Lower lobe of right lung (tissue), 2 donors: ENCODE data around the gene TNNI2. TPM values are rescaled to one million over a fixed set of nuclear protein-coding genes. Genes with fewer than 3 reads are reported as not detected.

Experiments used
- ATAC-seq, 2 donors: fragments of 200-7000 bp; cut with Tn5 transposase; one replicate each; pipeline ENCODE4 v1.9.1; 2020 to 2022; ENCODE audit warnings: mild to moderate bottlenecking in 2 of 2, moderate library complexity in 2 of 2
- DNase-seq: peaks from one replicate; pipeline ENCODE4 v3.0.0-alpha.2; 2020
- H3K27ac ChIP-seq: fragments of 200-600 bp; one replicate; pipeline ENCODE4 v1.8.0; 2022
- H3K27me3 ChIP-seq: fragments of 200-600 bp; one replicate; pipeline ENCODE4 v1.8.0; 2022; ENCODE audit warnings: low read depth
- H3K36me3 ChIP-seq: fragments of 200-600 bp; one replicate; pipeline ENCODE4 v1.8.0; 2022; ENCODE audit warnings: mild to moderate bottlenecking
- H3K4me1 ChIP-seq: fragments of 200-600 bp; one replicate; pipeline ENCODE4 v1.8.0; 2022
- H3K4me3 ChIP-seq: fragments of 200-600 bp; one replicate; pipeline ENCODE4 v1.8.0; 2022; ENCODE audit warnings: mild to moderate bottlenecking
- H3K9me3 ChIP-seq: fragments of 200-600 bp; one replicate; pipeline ENCODE4 v1.8.0; 2022
- CTCF ChIP-seq: fragments of 200-600 bp; IDR thresholded peaks from one replicate; pipeline ENCODE4 v1.8.0; 2022; ENCODE audit warnings: antibody characterized with exemption, mild to moderate bottlenecking
- intact Hi-C: fragments of 100-400 bp; cut with DNase I; formaldehyde crosslinking; loops from one replicate; pipeline ENCODE4 v1.11.0; 2022
- total RNA-seq: library from RNA; stranded (reverse); fragmentation: NEBNext Ultra II Directional; extraction: Animal tissue kit (Norgen Biotek cat#: 25700); gene quantifications from one replicate; pipeline ENCODE4 v1.2.1, GENCODE V29; 2021
- donor health status: DM: no; HTN: yes; CAD: no; lungs with severe emphysema.

The TNNI2 gene
- total RNA-seq, 1 donor from 2014 or later, result 17.7 TPM

GRCh38 chr11:1868636-1869291 lies 30.0 kb downstream of the TNNI2 start:
- H3K27me3 ChIP-seq, result peaks cover 29% of the 10 kb centered on the region
- TF ChIP-seq CTCF, result no peak
- H3K4me1 ChIP-seq, result peaks cover 32% of the 10 kb centered on the region
- ATAC-seq, result no peak
- H3K36me3 ChIP-seq, result no peaks in the 10 kb centered on the region
- no peaks in the 10 kb centered on the region for H3K9me3 ChIP-seq
- peak; percentile 31 for DNase-seq
- intact Hi-C loops, result no loop called here
- no peak overlapping the region for H3K27ac ChIP-seq
- peak overlapping the region; percentile 28 for H3K4me3 ChIP-seq

GRCh38 chr11:1869427-1870325 lies 30.9 kb downstream of the TNNI2 start:
- Histone ChIP-seq H3K36me3 (no peaks in the 10 kb centered on the region), H3K4me1 (peaks cover 24% of the 10 kb centered on the region), H3K4me3 (peak overlapping the region; percentile 25), H3K9me3 (no peaks in the 10 kb centered on the region), H3K27me3 (peaks cover 29% of the 10 kb centered on the region), H3K27ac (no peak overlapping the region)
- TF ChIP-seq CTCF, result no peak
- intact Hi-C loops, result no loop called here
- ATAC-seq (no peak), DNase-seq (peak; percentile 39)

- H3K27me3 ChIP-seq, result peaks cover 29% of the 10 kb centered on the region
- peak overlapping the region; percentile 25 for H3K4me3 ChIP-seq
- no peak overlapping the region for H3K27ac ChIP-seq
- DNase-seq (peak; percentile 25), ATAC-seq (peak in 1 of 2 donors; percentile 9)
- no peaks in the 10 kb centered on the region for H3K9me3 ChIP-seq
- no peak for TF ChIP-seq CTCF
- H3K4me1 ChIP-seq, result peaks cover 18% of the 10 kb centered on the region
- no peaks in the 10 kb centered on the region for H3K36me3 ChIP-seq
- intact Hi-C loops, result no loop called here
Observed at GRCh38 chr11:1870326-1870696, 31.5 kb downstream of the TNNI2 start.

GRCh38 chr11:1870721-1871466 lies 32.1 kb downstream of the TNNI2 start:
- H3K4me3 ChIP-seq, result peak overlapping the region; percentile 25
- H3K4me1 ChIP-seq, result peaks cover 12% of the 10 kb centered on the region
- no peaks in the 10 kb centered on the region for H3K9me3 ChIP-seq
- intact Hi-C loops, result no loop called here
- H3K27me3 ChIP-seq, result peaks cover 29% of the 10 kb centered on the region
- peak; percentile 74 for DNase-seq
- H3K36me3 ChIP-seq, result no peaks in the 10 kb centered on the region
- no peak overlapping the region for H3K27ac ChIP-seq
- TF ChIP-seq CTCF, result no peak
- ATAC-seq, result peak; percentile 47 to 51

- peaks cover 29% of the 10 kb centered on the region for H3K27me3 ChIP-seq
- no peaks in the 10 kb centered on the region for H3K9me3 ChIP-seq
- H3K36me3 ChIP-seq, result no peaks in the 10 kb centered on the region
- DNase-seq, result peak; percentile 38
- no peak for TF ChIP-seq CTCF
- no peak overlapping the region for H3K27ac ChIP-seq
- intact Hi-C loops, result no loop called here
- ATAC-seq, result no peak
- H3K4me1 ChIP-seq, result peaks cover 17% of the 10 kb centered on the region
- peak overlapping the region; percentile 14 for H3K4me3 ChIP-seq
Observed at GRCh38 chr11:1871531-1871930, 32.8 kb downstream of the TNNI2 start.
